ENCODE data around the gene IFT74. TPM values are rescaled to one million over a fixed set of nuclear protein-coding genes. Genes with fewer than 3 reads are reported as not detected.

Gene IFT74
- total RNA-seq, 2 experiments from 2014 or later, result 3.4 to 10.2 TPM

GRCh38 chr9:27078685-27079084 is 122.5 kb downstream of the IFT74 start:
- H2AFZ ChIP-seq (ENCODE audit: low read length), result no peak overlapping the region
- TF ChIP-seq CTCF (conservative IDR thresholded peaks at IDR 0.05; ENCODE audit: low read length), result no peak
- no peak for TF ChIP-seq EZH2phosphoT487 (IDR thresholded peaks at IDR 0.05; ENCODE audit: borderline replicate concordance, low read depth, low read length)
- no peaks in the 10 kb centered on the region for H3K4me1 ChIP-seq (ENCODE audit: insufficient read depth, low read length, poor library complexity, severe bottlenecking)
- intact Hi-C loops (cut with micrococcal nuclease; ENCODE audit: unreplicated experiment), result no loop called here
- ChIA-PET CTCF (ENCODE audit: unreplicated experiment) (no interaction called here), POLR2A (interaction anchor here (0.6 kb wide), 1 partner anchor 66 kb away, joined by 3 read pairs; no protein-coding TSS in a partner anchor)
- H3K36me3 ChIP-seq (ENCODE audit: insufficient read depth, low read length), result no peaks in the 10 kb centered on the region
- no peaks in the 10 kb centered on the region for H3K79me2 ChIP-seq (ENCODE audit: insufficient read depth, low read depth, low read length)
- no peak overlapping the region for H3K27ac ChIP-seq (ENCODE audit: low read depth, low read length, poor library complexity, severe bottlenecking)
- no peak for DNase-seq (ENCODE audit: low spot score)
- no peaks in the 10 kb centered on the region for H3K9me2 ChIP-seq (ENCODE audit: insufficient read depth, low read length)
- no peak overlapping the region for H3K4me2 ChIP-seq (ENCODE audit: low read length)
- no TSS peak for BruUV-seq (replicated peaks)
- H3K4me3 ChIP-seq (ENCODE audit: low read depth, low read length, poor library complexity, severe bottlenecking), result no peak overlapping the region
- no peaks in the 10 kb centered on the region for H4K20me1 ChIP-seq (ENCODE audit: insufficient read depth, low read length)
- no peaks in the 10 kb centered on the region for H3K9me3 ChIP-seq (ENCODE audit: low read length)

- TF ChIP-seq CTCF (conservative IDR thresholded peaks at IDR 0.05; ENCODE audit: low read length) (no peak), EZH2phosphoT487 (IDR thresholded peaks at IDR 0.05; ENCODE audit: borderline replicate concordance, low read depth, low read length) (no peak)
- H3K36me3 ChIP-seq (ENCODE audit: insufficient read depth, low read length), result no peaks in the 10 kb centered on the region
- intact Hi-C loops (cut with micrococcal nuclease; ENCODE audit: unreplicated experiment), result no loop called here
- no peak overlapping the region for H3K4me3 ChIP-seq (ENCODE audit: low read depth, low read length, poor library complexity, severe bottlenecking)
- BruUV-seq (replicated peaks), result no TSS peak
- no peaks in the 10 kb centered on the region for H3K9me2 ChIP-seq (ENCODE audit: insufficient read depth, low read length)
- no peaks in the 10 kb centered on the region for H3K79me2 ChIP-seq (ENCODE audit: insufficient read depth, low read depth, low read length)
- ChIA-PET CTCF (ENCODE audit: unreplicated experiment) (no interaction called here), POLR2A (interaction anchor here (0.5 kb wide), 1 partner anchor 137 kb away, joined by 5 read pairs; no protein-coding TSS in a partner anchor)
- H3K27ac ChIP-seq (ENCODE audit: low read depth, low read length, poor library complexity, severe bottlenecking), result no peak overlapping the region
- H3K4me2 ChIP-seq (ENCODE audit: low read length), result no peak overlapping the region
- no peak overlapping the region for H2AFZ ChIP-seq (ENCODE audit: low read length)
- no peak for DNase-seq (ENCODE audit: low spot score)
- H4K20me1 ChIP-seq (ENCODE audit: insufficient read depth, low read length), result no peaks in the 10 kb centered on the region
- H3K9me3 ChIP-seq (ENCODE audit: low read length), result no peaks in the 10 kb centered on the region
- H3K4me1 ChIP-seq (ENCODE audit: insufficient read depth, low read length, poor library complexity, severe bottlenecking), result no peaks in the 10 kb centered on the region
Measured at GRCh38 chr9:27085456-27085855, 129.2 kb downstream of the IFT74 start.

- no peak overlapping the region for H2AFZ ChIP-seq (ENCODE audit: low read length)
- no peaks in the 10 kb centered on the region for H4K20me1 ChIP-seq (ENCODE audit: insufficient read depth, low read length)
- no peaks in the 10 kb centered on the region for H3K4me1 ChIP-seq (ENCODE audit: insufficient read depth, low read length, poor library complexity, severe bottlenecking)
- H3K36me3 ChIP-seq (ENCODE audit: insufficient read depth, low read length), result no peaks in the 10 kb centered on the region
- H3K4me2 ChIP-seq (ENCODE audit: low read length), result no peak overlapping the region
- intact Hi-C loops (cut with micrococcal nuclease; ENCODE audit: unreplicated experiment), result no loop called here
- no peaks in the 10 kb centered on the region for H3K9me3 ChIP-seq (ENCODE audit: low read length)
- no peaks in the 10 kb centered on the region for H3K79me2 ChIP-seq (ENCODE audit: insufficient read depth, low read depth, low read length)
- H3K4me3 ChIP-seq (ENCODE audit: low read depth, low read length, poor library complexity, severe bottlenecking), result no peak overlapping the region
- BruUV-seq (replicated peaks), result no TSS peak
- no peak for DNase-seq (ENCODE audit: low spot score)
- no peaks in the 10 kb centered on the region for H3K9me2 ChIP-seq (ENCODE audit: insufficient read depth, low read length)
- H3K27ac ChIP-seq (ENCODE audit: low read depth, low read length, poor library complexity, severe bottlenecking), result no peak overlapping the region
- no peak for TF ChIP-seq CTCF (conservative IDR thresholded peaks at IDR 0.05; ENCODE audit: low read length)
- no peak for TF ChIP-seq EZH2phosphoT487 (IDR thresholded peaks at IDR 0.05; ENCODE audit: borderline replicate concordance, low read depth, low read length)
- ChIA-PET POLR2A (no interaction called here), CTCF (ENCODE audit: unreplicated experiment) (no interaction called here)
Measured at GRCh38 chr9:27086818-27087680, 130.8 kb downstream of the IFT74 start.

Measured in OCI-LY7 (cell line).